Liver (tissue), 9 donors: ENCODE measurements around the gene EIF4ENIF1. TPM values are rescaled to one million over a fixed set of nuclear protein-coding genes. Genes with fewer than 3 reads are reported as not detected.

Source experiments
- DNase-seq: peaks from one replicate; pipeline ENCODE4 v3.0.0-alpha.2; 2017; ENCODE audit warnings: low spot score
- H3K27ac ChIP-seq, 2 donors: one replicate each; pipeline ENCODE4 v1.7.0; 2013; ENCODE audit warnings: inconsistent platforms in 2 of 2, low read length in 2 of 2, control low read depth in 1 of 2, low read depth in 1 of 2, mild to moderate bottlenecking in 1 of 2
- H3K27me3 ChIP-seq, 4 donors: one replicate each; pipeline versions ENCODE4 v1.6.1 to v1.7.0; 2013; ENCODE audit warnings: low read length in 3 of 4, inconsistent platforms in 1 of 4, mild to moderate bottlenecking in 1 of 4, moderate library complexity in 1 of 4; ENCODE audit not compliant: control insufficient read depth in 4 of 4, insufficient read depth in 4 of 4
- H3K36me3 ChIP-seq, 4 donors: one replicate each; pipeline versions ENCODE4 v1.6.1 to v1.7.0; 2013; ENCODE audit warnings: low read length in 3 of 4, mild to moderate bottlenecking in 3 of 4, low read depth in 1 of 4, moderate library complexity in 1 of 4; ENCODE audit not compliant: control insufficient read depth in 4 of 4, insufficient read depth in 3 of 4
- H3K4me1 ChIP-seq, 4 donors: one replicate each; pipeline versions ENCODE4 v1.6.1 to v1.7.0; 2013; ENCODE audit warnings: low read length in 3 of 4, mild to moderate bottlenecking in 3 of 4, moderate library complexity in 1 of 4; ENCODE audit not compliant: control insufficient read depth in 4 of 4, insufficient read depth in 4 of 4
- H3K4me3 ChIP-seq, 3 donors: one replicate each; pipeline versions ENCODE4 v1.6.1 to v1.7.0; 2013; ENCODE audit warnings: low read length in 3 of 3, control low read depth in 1 of 3, low read depth in 1 of 3, mild to moderate bottlenecking in 1 of 3
- H3K9ac ChIP-seq, 2 donors: one replicate each; pipeline ENCODE4 v1.7.0; 2013; ENCODE audit warnings: low read length in 2 of 2, mild to moderate bottlenecking in 2 of 2, moderate library complexity in 2 of 2, control low read depth in 1 of 2, low read depth in 1 of 2
- H3K9me3 ChIP-seq, 4 donors: one replicate each; pipeline versions ENCODE4 v1.6.1 to v1.7.0; 2013; ENCODE audit warnings: low read length in 3 of 4; ENCODE audit not compliant: control insufficient read depth in 4 of 4
- ATF3 ChIP-seq: IDR thresholded peaks from 2 replicates; pipeline ENCODE4 v1.6.1; 2016; ENCODE audit warnings: antibody characterized with exemption
- CTCF ChIP-seq: fragments of 150-350 bp; IDR thresholded peaks from 2 replicates; pipeline ENCODE4 v1.5.1; 2017; ENCODE audit warnings: improper control_type of control experiment, low read depth, low read length; ENCODE audit not compliant: missing input control
- EGR1 ChIP-seq, 2 donors: IDR thresholded peaks; 2 replicates each; pipeline ENCODE4 v1.6.1; 2016 to 2018; ENCODE audit warnings: antibody characterized with exemption in 2 of 2, low read depth in 2 of 2
- FOXA1 ChIP-seq: IDR thresholded peaks from 2 replicates; pipeline ENCODE4 v1.6.1; 2016; ENCODE audit warnings: antibody characterized with exemption
- FOXA2 ChIP-seq: IDR thresholded peaks from 2 replicates; pipeline ENCODE4 v1.6.1; 2016; ENCODE audit warnings: antibody characterized with exemption
- GABPA ChIP-seq, 2 donors: IDR thresholded peaks in 1 of 2; conservative IDR thresholded peaks in 1 of 2; 2 replicates each; pipeline ENCODE4 v1.6.1; 2016; ENCODE audit warnings: antibody characterized with exemption in 2 of 2, mild to moderate bottlenecking in 1 of 2, moderate library complexity in 1 of 2
- HNF4A ChIP-seq, 2 donors: conservative IDR thresholded peaks; 2 replicates each; pipeline ENCODE4 v1.6.1; 2016; ENCODE audit warnings: antibody characterized with exemption in 2 of 2, mild to moderate bottlenecking in 2 of 2
- HNF4G ChIP-seq: IDR thresholded peaks from 2 replicates; pipeline ENCODE4 v1.6.1; 2016; ENCODE audit warnings: antibody characterized with exemption
- JUND ChIP-seq, 2 donors: IDR thresholded peaks; 2 replicates each; pipeline ENCODE4 v1.6.1; 2016; ENCODE audit warnings: antibody characterized with exemption in 2 of 2
- MAX ChIP-seq: IDR thresholded peaks from 2 replicates; pipeline ENCODE4 v1.6.1; 2016; ENCODE audit warnings: antibody characterized with exemption
- NR2F2 ChIP-seq: IDR thresholded peaks from 2 replicates; pipeline ENCODE4 v1.6.1; 2016; ENCODE audit warnings: antibody characterized with exemption
- RAD21 ChIP-seq, 2 donors: IDR thresholded peaks; 2 replicates each; pipeline ENCODE4 v1.6.1; 2016; ENCODE audit warnings: antibody characterized with exemption in 2 of 2, mild to moderate bottlenecking in 2 of 2
- REST ChIP-seq: IDR thresholded peaks from 2 replicates; pipeline ENCODE4 v1.6.1; 2016; ENCODE audit warnings: antibody characterized with exemption, mild to moderate bottlenecking
- RXRA ChIP-seq, 2 donors: IDR thresholded peaks; 2 replicates each; pipeline ENCODE4 v1.6.1; 2017 to 2018; ENCODE audit warnings: antibody characterized with exemption in 2 of 2, mild to moderate bottlenecking in 1 of 2
- SP1 ChIP-seq: IDR thresholded peaks from 2 replicates; pipeline ENCODE4 v1.6.1; 2018; ENCODE audit warnings: antibody characterized with exemption, mild to moderate bottlenecking
- TAF1 ChIP-seq: conservative IDR thresholded peaks from 2 replicates; pipeline ENCODE4 v1.6.1; 2016; ENCODE audit warnings: antibody characterized with exemption, mild to moderate bottlenecking
- YY1 ChIP-seq: IDR thresholded peaks from 2 replicates; pipeline ENCODE4 v1.6.1; 2016; ENCODE audit warnings: antibody characterized with exemption, mild to moderate bottlenecking
- ZBTB33 ChIP-seq: IDR thresholded peaks from 2 replicates; pipeline ENCODE4 v1.6.1; 2016; ENCODE audit warnings: antibody characterized with exemption
- WGBS: extraction: QIAGEN DNeasy Blood & Tissue Kit; methylation state at CpG from one replicate; pipeline ENCODE4 v1.1.7; 2013; 5-methylcytosine and 5-hydroxymethylcytosine counted together
- polyA plus RNA-seq, 2 donors: library from polyadenylated mRNA; stranded (reverse) in 1 of 2; unstranded in 1 of 2; fragments of 200-250 nt in 1 of 2; fragments of >200 nt in 1 of 2; fragmentation: Nextera tagmentation in 1 of 2; extraction: Ambion mirVana in 1 of 2; gene quantifications; one replicate each; pipeline versions ENCODE4 v1.2.1 to v1.2.3, GENCODE V29; 2013 to 2015
- total RNA-seq, 2 donors: library from RNA; depleted of rRNA; stranded (reverse); fragments of >200 nt; gene quantifications; one replicate each; pipeline ENCODE4 v1.2.3, GENCODE V29; 2014
- donor health status: healthy.
- donor health status: healthy.
- donor health status: healthy.
- donor health status: healthy.
- donor health status: healthy.

EIF4ENIF1 gene
- total and polyA plus RNA-seq, 4 donors: 4.6 to 7.1 (median 6.0) TPM

- Histone ChIP-seq H3K9ac (no peak overlapping the region), H3K4me3 (no peak overlapping the region), H3K36me3 (peaks cover 6 to 58% (median 33%) of the 10 kb centered on the region in 4 donors), H3K27ac (no peak overlapping the region), H3K27me3 (no peaks in the 10 kb centered on the region), H3K9me3 (no peaks in the 10 kb centered on the region), H3K4me1 (no peaks in the 10 kb centered on the region)
- WGBS: 94% methylated on average over 3 of the region's 3 CpGs
- DNase-seq: no peak
- TF ChIP-seq JUND (IDR thresholded peaks at IDR 0.05): no peak
- no peak for TF ChIP-seq FOXA2
- TF ChIP-seq RAD21 (IDR thresholded peaks at IDR 0.05): no peak
- no peak for TF ChIP-seq SP1
- TF ChIP-seq MAX: no peak
- TF ChIP-seq CTCF: no peak
- no peak for TF ChIP-seq NR2F2
- no peak for TF ChIP-seq ZBTB33
- TF ChIP-seq EGR1 (IDR thresholded peaks at IDR 0.05; ENCODE audit: low read depth in 2 of 2): no peak
- TF ChIP-seq ATF3: no peak
- no peak for TF ChIP-seq GABPA (IDR thresholded peaks at IDR 0.05 in 1 of 2, conservative IDR thresholded peaks at IDR 0.05 in 1 of 2)
- TF ChIP-seq REST: no peak
- no peak for TF ChIP-seq YY1
- no peak for TF ChIP-seq TAF1
- no peak for TF ChIP-seq HNF4G
- no peak for TF ChIP-seq HNF4A (conservative IDR thresholded peaks at IDR 0.05)
- TF ChIP-seq FOXA1: no peak
- no peak for TF ChIP-seq RXRA (IDR thresholded peaks at IDR 0.05)
Observed at GRCh38 chr22:31461699-31462098, 27.9 kb downstream of the EIF4ENIF1 start.
